ENCODE data around the gene DLG2. TPM values are rescaled to one million over a fixed set of nuclear protein-coding genes. Genes with fewer than 3 reads are reported as not detected.

Gene DLG2
- total RNA-seq, 3 donors from 2014 or later (not counting 1 experiment from before 2014, with no cell fraction given) = 1.7 to 2.9 (median 2.2) TPM

DNA sequence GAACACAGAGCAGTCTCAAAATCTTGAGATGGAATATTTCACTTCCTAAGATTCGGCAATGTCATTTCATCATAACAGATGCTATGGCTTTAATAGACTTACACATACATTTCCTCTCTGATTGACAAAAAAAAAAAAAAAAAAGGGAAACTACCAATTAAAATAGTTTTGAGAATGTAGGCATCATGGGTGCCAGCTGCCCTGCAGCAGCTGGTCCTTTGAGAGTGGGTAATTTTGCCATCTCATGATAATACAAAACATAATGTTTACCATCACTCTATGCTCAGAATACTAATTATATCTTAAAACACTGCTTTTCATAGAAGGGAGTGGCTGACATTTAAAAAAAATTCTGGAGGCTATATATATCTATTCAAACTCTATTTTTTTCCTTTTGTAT is 1565.4 kb downstream of the DLG2 start:
- Mint-ChIP-seq H3K4me1 (no peaks in the 10 kb centered on the region), H3K9me3 (peaks cover 8% of the 10 kb centered on the region in 2 donors), H3K4me3 (no peak overlapping the region), H3K36me3 (no peaks in the 10 kb centered on the region), H3K27ac (no peak overlapping the region), H3K27me3 (ENCODE audit: low read depth in 2 of 2) (no peaks in the 10 kb centered on the region)
- no peaks in the 10 kb centered on the region for H3K36me3 ChIP-seq (ENCODE audit: control insufficient read depth, insufficient read depth, low read length)
- H3K9me3 ChIP-seq (ENCODE audit: control insufficient read depth, insufficient read depth, low read length) = peaks cover 3% of the 10 kb centered on the region
- DNase-seq = no peak
- WGBS (ENCODE audit: insufficient coverage) = no CpG with 5 or more reads among the region's 1 CpG
- no peak overlapping the region for H3K27ac ChIP-seq (ENCODE audit: low read length)
- ATAC-seq = no peak
- no peak for TF ChIP-seq CTCF (IDR thresholded peaks at IDR 0.05)
- H3K27me3 ChIP-seq (ENCODE audit: control insufficient read depth, insufficient read depth, low read length) = no peaks in the 10 kb centered on the region
- H3K4me1 ChIP-seq (ENCODE audit: control insufficient read depth, insufficient read depth, low read length) = no peaks in the 10 kb centered on the region
- H3K4me3 ChIP-seq (ENCODE audit: low read length) = no peak overlapping the region
- intact Hi-C loops (cut with micrococcal nuclease) = loop anchor here (10.0 kb wide), 1 partner anchor 57 kb away; no protein-coding TSS in a partner anchor

DNA sequence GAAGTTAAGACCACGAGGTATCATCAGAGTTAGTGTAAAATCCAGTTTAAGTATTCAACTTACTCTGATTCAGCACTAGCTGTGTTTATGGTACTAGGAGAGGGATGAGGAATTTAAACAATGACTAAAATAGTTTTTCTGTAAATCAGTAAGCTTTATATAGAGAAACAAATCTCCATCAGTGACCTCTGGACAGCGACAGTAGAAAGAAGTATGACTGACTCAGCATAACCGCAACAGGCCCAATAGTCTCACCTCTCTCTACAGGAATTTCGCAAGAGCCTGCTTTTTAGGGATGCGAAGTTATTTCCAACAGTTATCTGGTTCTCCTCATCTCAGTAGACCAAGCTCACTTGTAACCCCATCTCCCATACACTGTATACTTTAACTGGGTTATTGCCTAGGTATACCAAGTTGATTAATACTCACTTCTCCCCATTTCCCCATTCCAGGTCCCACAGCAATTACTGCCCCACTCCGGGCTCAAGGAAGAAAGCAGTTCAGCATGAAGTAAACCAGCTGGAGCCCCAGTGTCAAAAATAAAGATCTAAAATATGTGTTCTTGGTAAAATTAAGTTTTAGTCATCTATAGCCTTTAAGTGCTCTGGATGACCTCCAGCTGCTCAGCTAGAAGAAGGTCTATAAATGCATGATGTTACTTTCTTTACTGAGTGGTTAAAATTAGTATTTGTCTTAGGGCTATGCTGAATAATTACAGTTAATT is 1570.3 kb downstream of the DLG2 start:
- Mint-ChIP-seq H3K36me3 (peaks cover 8% of the 10 kb centered on the region), H3K27me3 (ENCODE audit: low read depth in 2 of 2) (no peaks in the 10 kb centered on the region), H3K9me3 (peaks cover 8 to 18% of the 10 kb centered on the region in 2 donors), H3K4me3 (no peak overlapping the region), H3K4me1 (no peaks in the 10 kb centered on the region), H3K27ac (no peak overlapping the region)
- H3K9me3 ChIP-seq (ENCODE audit: control insufficient read depth, insufficient read depth, low read length) = peaks cover 3% of the 10 kb centered on the region
- H3K27me3 ChIP-seq (ENCODE audit: control insufficient read depth, insufficient read depth, low read length) = no peaks in the 10 kb centered on the region
- no peak for ATAC-seq
- DNase-seq = no peak
- no peak overlapping the region for H3K4me3 ChIP-seq (ENCODE audit: low read length)
- no peak overlapping the region for H3K27ac ChIP-seq (ENCODE audit: low read length)
- no peak for TF ChIP-seq CTCF (IDR thresholded peaks at IDR 0.05)
- H3K36me3 ChIP-seq (ENCODE audit: control insufficient read depth, insufficient read depth, low read length) = no peaks in the 10 kb centered on the region
- intact Hi-C loops (cut with micrococcal nuclease) = no loop called here
- H3K4me1 ChIP-seq (ENCODE audit: control insufficient read depth, insufficient read depth, low read length) = no peaks in the 10 kb centered on the region
- WGBS (ENCODE audit: insufficient coverage) = 93% methylated on average over 5 of the region's 6 CpGs

- Histone ChIP-seq H3K4me3 (ENCODE audit: low read length) (no peak overlapping the region), H3K36me3 (ENCODE audit: control insufficient read depth, insufficient read depth, low read length) (no peaks in the 10 kb centered on the region), H3K9me3 (ENCODE audit: control insufficient read depth, insufficient read depth, low read length) (no peaks in the 10 kb centered on the region), H3K4me1 (ENCODE audit: control insufficient read depth, insufficient read depth, low read length) (no peaks in the 10 kb centered on the region), H3K27me3 (ENCODE audit: control insufficient read depth, insufficient read depth, low read length) (no peaks in the 10 kb centered on the region), H3K27ac (ENCODE audit: low read length) (no peak overlapping the region)
- Mint-ChIP-seq H3K4me1 (no peaks in the 10 kb centered on the region), H3K9me3 (peaks cover 14 to 24% of the 10 kb centered on the region in 2 donors), H3K27me3 (ENCODE audit: low read depth in 2 of 2) (no peaks in the 10 kb centered on the region), H3K4me3 (no peak overlapping the region), H3K27ac (no peak overlapping the region), H3K36me3 (no peaks in the 10 kb centered on the region)
- DNase-seq (no peak), ATAC-seq (no peak)
- TF ChIP-seq CTCF (IDR thresholded peaks at IDR 0.05) = no peak
- intact Hi-C loops (cut with micrococcal nuclease) = no loop called here
Observed at GRCh38 chr11:84045146-84045545, 1582.0 kb downstream of the DLG2 start.

DNA sequence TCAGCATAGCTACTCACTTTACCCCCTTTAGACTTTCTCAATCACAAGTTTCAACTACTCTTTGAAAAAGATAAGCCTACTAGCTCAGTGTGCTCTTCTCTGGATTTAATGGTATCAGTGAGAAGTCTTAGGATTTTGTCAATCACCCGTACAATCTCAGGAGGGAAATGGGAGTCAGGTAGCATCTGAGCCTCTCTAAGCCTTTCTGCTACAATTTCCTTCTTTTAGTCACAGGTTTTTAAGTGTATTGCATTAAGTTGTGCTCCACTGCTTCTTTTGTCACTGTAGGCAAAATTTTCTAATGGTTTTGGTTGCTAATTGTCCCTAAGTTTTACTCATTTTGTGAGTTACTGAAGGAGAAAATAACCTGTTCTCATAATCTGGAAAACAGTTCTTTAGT is 1582.4 kb downstream of the DLG2 start:
- H3K9me3 Mint-ChIP-seq = peaks cover 13 to 22% of the 10 kb centered on the region in 2 donors
- H3K4me3 ChIP-seq (ENCODE audit: low read length) = no peak overlapping the region
- no peaks in the 10 kb centered on the region for H3K9me3 ChIP-seq (ENCODE audit: control insufficient read depth, insufficient read depth, low read length)
- no peaks in the 10 kb centered on the region for H3K27me3 Mint-ChIP-seq (ENCODE audit: low read depth in 2 of 2)
- DNase-seq (no peak), ATAC-seq (no peak)
- H3K27me3 ChIP-seq (ENCODE audit: control insufficient read depth, insufficient read depth, low read length) = no peaks in the 10 kb centered on the region
- no peak overlapping the region for H3K4me3 Mint-ChIP-seq
- H3K36me3 Mint-ChIP-seq = no peaks in the 10 kb centered on the region
- intact Hi-C loops (cut with micrococcal nuclease) = no loop called here
- H3K4me1 ChIP-seq (ENCODE audit: control insufficient read depth, insufficient read depth, low read length) = no peaks in the 10 kb centered on the region
- no peaks in the 10 kb centered on the region for H3K4me1 Mint-ChIP-seq
- no peaks in the 10 kb centered on the region for H3K36me3 ChIP-seq (ENCODE audit: control insufficient read depth, insufficient read depth, low read length)
- WGBS (ENCODE audit: insufficient coverage) = 89% methylated on average over 1 of the region's 1 CpG
- TF ChIP-seq CTCF (IDR thresholded peaks at IDR 0.05) = no peak
- no peak overlapping the region for H3K27ac Mint-ChIP-seq
- no peak overlapping the region for H3K27ac ChIP-seq (ENCODE audit: low read length)
